Stimulated activated CD8-positive, alpha-beta memory T cell treated with anti-CD3 and anti-CD28 coated beads, Interleukin-4, amount 100 ng/mL, for 4 hours (primary cell): ENCODE measurements around the gene C9orf50.
A peak's percentile ranks its signal among the peaks of the same experiment; 100 is the strongest.
"Not testable (repeated sequence)": the region's sequence is repeated elsewhere in the genome, so short reads cannot be mapped to it uniquely, and the experiment has no call there.

ENCODE experiments used
- DNase-seq, 2 donors: peaks; one replicate each; pipeline ENCODE4 v3.0.0-alpha.2; 2020; ENCODE audit warnings: low read depth in 2 of 2, low spot score in 1 of 2

The C9orf50 gene

DNA sequence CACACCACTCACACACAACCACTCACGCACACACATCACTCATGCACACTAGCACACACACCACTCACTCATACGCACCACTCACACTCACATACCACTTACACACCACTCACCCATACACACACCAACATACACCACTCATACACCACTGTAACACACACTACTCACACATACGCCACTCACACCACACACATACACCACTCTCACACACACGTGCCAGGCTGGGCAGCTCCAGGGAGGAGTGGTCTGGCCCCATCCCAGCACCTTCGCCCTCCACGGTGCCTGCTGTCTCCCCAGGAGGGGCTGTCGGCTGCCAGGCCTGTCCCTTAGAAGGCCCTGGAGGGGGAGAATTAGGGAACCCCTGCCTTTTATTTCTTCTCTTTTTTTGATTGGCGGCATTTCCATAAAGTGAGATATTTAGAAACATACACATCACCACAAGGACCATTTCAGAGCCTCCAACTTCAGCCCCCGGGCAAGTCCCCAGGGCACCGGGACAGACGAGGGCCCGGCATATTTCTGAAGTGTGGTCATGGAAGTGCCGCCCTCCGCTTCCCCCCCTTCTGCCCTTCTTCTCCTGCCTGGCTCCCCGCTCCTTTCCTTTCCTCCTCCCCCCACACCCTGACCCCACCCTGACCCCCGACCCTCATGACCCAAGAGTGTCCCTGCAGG lies 27.3 kb upstream of the C9orf50 start:
- no peak for DNase-seq

DNA sequence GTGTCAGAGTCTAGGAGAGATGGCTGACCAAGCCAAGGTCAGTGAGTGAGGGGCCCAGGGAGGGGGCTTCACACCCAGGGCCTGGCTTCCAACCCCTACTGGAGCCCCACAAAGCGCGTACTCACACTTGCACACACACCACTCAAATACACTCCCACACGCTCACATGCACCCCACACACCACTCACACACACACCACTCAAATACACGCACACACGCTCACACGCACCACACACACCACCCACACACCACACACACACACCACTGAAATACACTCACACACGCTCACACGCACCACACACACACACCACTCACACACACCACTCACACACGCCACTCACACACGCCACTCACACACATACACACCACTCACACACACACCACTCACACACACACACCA lies 26.7 kb upstream of the C9orf50 start:
- DNase-seq: no peak

DNA sequence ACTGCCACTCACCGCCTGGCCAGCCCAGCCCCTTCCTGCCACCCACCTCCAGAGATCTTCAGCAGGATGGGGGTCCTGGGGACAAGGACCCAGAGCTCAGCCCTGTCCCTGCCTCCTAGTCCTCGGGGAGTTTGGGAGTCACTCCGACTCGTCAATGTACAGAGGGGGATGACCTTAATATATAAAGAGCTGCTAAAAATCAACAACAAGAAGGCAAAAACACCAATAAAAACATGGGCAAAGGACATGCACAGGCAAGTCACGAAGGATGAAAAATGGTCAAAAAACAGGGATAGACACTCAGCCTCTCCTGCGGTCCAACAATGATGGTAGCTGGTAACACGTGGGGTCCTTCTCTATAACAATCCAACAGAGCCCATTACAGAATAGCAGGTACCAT lies 25.8 kb upstream of the C9orf50 start:
- DNase-seq: no peak

DNA sequence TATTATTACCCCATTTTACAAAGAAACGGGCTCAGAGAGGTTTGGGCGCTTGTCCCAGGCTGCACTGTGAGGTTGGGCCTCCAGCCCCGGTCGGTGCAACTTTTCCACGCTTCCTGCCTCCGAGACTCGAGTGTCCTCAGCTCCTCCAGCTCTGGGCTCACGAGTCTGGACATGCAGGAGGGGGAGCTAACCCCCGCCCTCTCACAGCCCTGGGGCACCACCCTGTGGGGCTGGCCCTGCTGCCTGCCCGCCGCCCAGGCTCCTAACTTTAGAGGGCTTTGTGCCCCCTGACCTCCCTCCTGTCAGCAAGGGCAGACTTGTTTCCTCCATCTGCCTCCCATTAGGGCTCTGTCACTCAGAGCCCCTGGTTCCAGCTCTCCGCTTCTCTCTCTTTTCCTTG lies 25.4 kb upstream of the C9orf50 start:
- no peak for DNase-seq

DNA sequence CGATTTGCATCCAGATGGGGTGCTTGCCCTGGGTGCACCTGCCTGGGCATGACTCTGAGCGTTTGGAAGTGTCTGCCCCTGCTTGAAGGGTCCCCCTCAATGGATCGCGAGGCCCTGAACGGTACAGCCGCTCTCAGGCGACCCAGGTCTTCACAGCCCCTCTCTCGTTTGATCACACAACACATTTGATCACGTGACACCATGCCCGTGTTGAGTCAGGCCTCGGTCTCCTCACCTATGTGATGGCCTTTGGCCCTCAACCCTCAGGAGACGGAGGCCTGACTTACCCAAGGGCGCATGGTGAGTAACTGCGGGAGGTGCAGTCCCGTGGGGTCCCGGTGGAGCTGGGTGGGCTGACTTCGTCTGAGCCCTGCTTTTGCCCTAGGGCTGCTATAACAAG lies 24.0 kb upstream of the C9orf50 start:
- DNase-seq: no peak

DNA sequence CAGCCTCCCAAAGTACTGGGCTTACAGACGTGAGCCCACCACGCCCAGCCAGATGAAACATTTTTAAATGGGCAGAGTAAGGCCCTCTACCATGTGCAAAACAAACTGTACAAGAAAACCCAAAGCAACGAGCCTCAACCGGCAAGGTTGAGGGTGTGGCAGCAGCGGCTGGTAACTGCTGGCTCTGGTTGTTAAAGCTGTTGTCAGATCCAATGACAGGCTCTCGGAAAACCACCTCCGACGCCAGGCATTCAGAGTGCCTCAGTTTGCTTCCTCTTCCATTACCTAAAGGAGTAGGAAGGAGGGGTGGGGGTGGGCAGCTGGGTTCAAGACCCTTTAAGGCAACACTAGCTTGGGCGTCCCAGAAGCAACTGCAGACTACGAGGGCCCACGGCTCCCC lies 23.5 kb upstream of the C9orf50 start:
- no peak for DNase-seq

DNA sequence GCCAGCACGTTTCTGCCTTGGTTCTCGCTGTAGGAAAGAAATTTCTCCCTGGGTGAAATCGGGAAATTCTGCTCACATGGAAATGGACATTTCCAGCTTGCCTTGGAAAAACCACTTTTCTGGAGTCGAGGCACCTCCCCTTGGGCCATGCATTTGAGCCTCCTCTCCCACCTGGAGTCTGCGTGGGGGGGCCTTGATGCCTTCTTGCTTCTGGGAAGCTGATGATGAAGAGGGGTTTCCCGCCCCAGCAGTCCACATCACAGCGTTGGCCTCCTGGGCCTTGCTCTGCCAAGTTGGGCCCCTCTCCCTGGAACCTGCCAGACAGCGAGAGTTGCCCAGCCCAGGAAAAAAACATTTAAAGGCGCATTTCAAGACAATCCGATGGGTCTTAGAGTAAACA lies 22.8 kb upstream of the C9orf50 start:
- no peak for DNase-seq

DNA sequence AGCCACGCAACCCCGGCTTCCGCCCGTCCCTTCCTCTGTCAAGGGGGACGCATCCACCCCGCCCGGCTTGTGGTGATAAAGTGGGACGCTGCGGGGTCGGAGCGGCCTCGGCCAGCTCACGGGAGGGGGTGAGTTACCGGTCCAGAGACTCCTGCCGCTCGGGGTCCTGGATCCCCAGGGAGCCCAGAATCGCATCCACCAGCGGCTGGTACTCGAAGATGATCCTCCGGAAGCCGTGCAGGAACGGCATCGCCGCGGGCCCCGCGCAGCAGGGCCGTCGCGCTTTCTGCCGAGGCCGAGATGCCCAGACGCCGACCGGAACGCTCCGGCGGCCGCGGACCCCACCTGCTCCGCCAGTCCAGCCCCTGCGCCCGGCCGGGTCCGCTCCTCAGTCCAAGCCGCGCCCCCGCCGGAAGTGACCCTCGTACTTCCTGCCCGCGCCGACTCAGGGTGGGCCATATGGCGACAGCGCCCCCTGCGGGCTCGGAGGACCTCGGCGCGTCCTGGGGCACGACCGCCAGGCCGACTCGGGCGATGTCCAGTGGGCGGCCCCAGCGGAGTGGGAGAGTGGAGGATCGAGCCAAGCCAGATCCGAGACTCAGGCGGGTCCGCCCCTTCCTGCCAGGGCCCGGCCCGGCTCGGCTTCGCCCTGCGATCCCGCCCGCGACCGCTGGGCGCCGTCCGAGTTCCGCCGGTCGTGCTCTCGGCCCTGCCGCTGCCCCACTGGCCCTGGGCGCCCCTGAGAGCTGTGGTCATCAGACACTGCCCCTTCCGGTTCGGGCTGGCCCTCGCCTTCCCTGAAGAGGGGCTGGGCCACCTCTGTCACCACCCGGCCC lies 21.1 kb upstream of the C9orf50 start, which contains the start of gene ASB6:
TSS of gene ASB6 (minus strand) at position 402 of the 836 bp plus-strand sequence. CDS start at position 250, 152 bp downstream.
- DNase-seq: peak; percentile 84

DNA sequence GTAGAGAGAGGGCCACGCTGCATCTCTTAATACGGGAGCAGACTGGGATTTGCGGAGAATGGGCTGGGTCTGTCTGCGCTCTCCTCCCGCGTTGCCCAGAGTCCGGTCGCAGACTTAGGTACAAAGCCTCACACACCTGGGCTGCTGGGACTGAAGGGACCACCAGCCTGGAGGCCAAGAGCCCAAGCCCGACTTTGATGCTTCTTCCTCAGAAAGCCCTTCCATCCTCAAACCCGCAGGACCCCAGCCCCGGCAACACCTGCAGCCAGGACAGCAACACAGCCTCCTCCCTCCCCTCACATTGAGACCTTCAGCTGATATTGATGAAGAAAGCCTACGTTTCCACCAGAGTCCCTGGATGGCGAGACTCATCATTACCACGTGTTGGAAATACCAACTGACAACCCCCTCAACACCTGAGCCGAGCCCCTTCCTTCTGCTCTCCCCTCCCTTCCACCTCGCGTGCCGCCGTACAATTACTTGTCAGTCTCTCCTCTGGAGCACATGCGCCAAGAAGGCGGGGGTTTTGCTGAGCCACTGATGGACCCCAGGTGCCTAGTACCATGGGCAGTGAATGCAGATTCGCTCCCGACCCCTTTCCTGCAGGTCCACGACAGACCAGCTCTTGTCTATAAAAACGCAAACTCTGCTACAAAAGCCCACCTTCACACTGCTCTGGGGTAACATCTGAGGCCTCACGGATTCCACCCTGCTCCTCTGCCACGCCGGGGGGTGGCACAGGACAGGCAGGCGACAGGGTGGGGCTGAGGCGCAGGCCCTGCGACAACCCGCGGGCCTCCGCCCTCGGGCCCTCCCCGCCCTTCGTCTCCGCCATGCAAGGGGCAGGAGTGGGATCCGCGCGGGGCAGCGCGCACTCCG lies 20.2 kb upstream of the C9orf50 start:
- no peak for DNase-seq

DNA sequence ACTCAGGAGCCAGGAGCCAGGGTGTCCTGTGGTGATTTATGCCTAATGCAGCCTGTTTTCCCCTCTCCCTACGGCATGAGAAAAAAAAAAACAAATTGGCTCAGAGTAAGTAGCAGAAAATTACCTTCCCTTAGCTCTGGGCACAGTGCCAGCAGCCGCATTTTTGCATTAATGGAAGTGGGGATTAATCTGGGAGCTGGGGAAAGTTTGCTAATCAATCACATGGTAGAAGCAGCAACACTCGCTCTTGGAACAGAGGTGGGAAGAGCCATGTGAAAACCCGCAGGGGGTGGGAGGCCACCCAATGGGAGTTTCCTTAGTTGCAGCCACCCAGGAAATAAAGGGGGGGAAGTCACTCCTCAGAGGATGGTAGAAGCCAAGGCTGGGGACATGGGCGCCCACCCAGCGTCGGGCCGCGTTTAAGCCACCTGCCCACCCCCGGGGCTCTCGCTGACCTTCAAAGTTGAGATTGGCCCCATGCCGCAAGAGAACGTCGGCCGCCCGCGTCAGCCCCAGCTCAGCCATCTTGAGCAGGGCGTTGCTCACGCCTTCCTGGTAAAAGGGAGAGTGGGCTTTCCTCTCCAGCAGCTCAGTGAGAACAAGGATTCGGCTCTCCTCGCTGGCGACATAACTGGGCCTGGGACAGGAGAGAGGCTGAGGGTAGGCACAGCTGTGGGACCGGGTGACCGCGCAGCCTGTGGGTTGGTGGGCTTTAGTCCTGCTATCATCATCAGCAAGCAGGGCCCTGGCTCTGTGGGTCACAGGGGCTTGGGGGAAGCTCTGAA lies 19.4 kb upstream of the C9orf50 start:
- no peak for DNase-seq

DNA sequence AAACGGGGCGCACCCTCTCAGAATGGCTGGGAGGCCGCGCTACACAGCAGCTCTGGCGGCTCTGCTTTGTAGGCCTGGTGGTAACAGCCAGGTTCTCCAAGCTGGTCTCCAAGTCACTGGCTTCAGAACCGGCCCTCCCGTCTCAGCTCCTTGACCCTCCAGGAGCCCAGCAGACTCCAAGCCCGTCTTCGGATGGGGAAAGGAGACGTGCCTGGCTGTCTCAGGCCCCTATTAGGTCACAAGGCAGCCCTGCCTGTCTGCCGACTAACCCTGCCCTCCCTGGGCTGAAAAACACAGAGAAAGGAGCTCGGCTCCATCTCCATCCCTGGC lies 18.8 kb upstream of the C9orf50 start:
- no peak for DNase-seq

DNA sequence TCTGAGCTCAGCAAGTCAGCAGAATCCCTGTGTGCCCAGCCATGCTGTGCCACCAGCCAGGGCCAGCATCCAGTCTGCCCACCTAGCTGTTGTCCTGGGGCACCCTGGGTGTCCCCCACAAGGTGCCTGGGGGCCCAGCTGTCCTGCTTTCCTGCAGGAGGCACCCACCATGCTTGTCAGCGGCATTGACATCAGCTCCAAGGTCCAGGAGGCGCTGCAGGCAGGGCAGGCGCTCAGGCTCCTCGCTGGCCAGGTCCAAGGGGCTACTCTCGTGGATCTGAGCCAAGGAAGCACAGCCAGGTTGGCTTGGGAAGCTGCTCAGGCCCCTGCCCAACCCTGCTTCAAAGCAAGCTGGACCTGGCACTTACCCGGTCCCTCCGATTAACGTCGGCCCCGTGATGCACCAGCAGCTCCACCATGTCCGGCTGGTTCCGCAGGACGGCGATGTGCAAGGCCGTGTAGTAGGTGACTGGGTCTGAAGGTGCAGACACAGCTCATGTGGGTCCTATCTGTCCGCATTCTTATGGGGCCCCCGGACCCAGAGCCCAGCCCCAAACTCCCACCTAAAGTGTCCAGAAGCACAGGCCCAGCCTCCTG lies 18.2 kb upstream of the C9orf50 start:
- DNase-seq: no peak

DNA sequence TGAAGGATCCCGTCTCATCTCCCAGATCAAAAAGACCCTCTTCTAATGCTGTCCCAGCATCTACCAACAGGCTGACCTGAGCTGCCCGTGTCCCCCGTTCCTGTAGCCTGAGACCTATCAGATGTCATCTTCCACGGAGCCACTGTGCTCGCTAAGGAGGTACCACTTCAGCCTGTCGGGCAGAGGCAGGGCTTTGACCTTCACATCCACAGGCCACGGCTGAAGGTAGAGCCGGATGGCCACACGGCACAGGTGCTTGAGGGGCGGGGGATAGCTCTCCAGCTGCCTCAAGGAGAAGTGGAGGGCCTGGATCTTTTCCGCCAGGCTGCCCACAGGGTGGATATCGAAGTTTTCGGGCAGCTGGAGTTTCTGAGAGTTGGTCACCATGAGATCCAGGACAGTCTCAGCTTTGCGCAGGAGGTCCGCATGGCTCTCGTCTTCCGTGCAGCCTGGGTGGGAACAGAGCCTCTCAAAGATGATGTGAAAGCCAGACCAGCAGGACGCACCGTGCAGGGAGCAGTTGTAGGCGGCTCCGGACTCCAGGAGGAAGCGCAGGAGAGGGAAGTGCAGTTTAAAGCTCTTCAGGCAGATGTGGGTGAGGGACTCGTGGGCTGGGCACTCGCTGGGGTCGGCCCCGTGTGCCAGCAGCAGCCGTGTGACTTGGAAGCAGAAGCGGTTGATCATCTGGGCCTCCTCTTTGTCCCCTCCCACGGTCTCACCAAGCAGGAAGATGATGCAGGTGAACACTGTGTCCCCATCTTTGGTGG lies 17.0 kb upstream of the C9orf50 start:
- DNase-seq: no peak

DNA sequence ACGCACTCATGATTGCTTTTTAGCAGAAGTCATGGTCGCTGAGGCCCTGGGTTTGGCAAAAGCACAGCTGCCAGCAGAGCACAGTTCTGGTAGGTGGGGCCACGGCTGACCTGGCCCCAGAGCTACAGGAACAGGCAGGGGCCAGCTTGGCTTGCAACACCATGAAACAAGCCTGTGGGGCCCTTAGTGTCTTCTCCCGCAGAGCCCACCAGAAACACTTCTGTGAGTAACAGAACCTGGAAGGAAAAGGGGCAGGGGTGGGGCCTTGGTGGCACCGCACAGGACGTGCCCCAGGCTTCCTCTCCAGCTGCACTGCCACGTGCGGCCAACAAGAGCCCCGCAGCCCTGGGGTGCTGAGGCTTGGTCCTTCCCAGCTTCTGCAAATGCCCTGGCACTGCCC lies 16.2 kb upstream of the C9orf50 start:
- DNase-seq: no peak

DNA sequence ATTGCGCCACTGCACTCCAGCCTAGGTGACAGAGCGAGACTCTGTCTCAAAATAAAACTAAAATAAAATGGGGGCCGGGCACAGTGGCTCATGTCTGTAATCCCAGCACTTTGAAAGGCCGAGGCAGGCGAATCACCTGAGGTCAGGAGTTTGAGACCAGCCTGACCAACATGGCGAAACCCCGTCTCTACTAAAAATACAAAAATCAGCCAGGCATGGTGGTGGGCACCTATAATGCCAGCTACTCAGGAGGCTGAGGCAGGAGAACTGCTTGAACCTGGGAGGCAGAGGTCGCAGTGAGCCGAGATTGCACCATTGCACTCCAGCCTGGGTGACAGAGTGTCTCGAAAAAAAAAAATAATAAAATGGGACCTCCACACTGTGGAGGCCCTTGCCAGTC lies 15.4 kb upstream of the C9orf50 start:
- not testable (repeated sequence) for DNase-seq

DNA sequence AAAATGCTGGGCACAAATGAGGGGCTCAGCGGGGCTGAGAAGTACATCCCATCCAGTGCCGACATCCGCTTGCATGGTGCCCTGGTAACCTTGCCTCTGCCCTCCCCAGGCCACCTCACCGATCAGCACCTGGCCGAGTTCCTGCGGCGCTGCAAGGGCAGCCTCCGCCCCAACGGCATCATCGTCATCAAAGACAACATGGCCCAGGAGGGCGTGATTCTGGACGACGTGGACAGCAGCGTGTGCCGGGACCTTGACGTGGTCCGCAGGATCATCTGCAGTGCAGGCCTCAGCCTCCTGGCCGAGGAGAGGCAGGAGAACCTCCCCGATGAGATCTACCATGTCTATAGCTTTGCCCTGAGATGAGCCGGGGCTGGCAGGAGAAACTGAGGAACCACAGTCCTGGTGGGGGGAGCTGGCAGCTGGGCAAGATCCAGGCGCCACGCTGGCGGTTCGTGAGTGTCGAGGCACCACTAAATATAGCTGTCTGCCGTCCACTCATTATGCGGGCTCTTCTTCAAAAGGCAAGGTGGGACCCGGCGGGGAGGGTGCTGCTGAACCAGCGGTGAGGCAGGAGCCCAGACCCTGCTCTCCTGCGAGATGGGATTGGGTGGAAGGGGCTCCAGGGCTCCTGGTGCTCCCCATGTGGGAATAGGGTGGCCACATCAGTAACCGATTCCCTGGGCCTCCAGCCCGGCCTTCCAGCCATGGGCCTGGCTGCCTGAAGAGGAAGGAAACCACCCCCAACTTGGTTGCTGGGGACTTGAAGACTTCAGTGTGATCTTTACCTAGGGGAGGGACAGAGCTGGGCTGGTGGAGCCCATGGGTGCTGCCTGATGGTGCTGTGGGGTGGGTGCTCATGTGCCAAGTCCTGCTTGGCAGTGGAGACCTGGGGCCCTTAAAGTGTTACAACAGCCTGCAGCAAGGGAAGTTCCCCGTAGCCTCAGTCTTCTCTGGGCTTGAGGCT lies 14.5 kb upstream of the C9orf50 start:
- DNase-seq: no peak

DNA sequence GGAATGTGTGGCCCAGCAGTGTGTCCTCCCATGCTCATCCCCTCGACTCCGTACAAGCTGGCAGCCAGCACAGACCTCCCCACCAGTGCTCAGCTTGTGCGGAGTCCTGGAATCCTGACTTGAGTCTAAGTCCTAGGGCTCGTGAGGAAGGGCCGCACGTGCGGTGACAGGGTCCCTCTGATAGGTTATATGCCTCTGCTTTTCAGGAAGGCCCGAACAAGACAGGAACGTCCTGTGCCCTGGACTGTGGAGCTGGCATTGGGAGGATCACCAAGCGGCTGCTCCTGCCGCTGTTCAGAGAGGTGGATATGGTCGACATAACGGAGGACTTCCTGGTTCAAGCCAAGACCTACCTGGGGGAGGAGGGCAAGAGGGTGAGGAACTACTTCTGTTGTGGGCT lies 12.9 kb upstream of the C9orf50 start:
- DNase-seq: no peak

DNA sequence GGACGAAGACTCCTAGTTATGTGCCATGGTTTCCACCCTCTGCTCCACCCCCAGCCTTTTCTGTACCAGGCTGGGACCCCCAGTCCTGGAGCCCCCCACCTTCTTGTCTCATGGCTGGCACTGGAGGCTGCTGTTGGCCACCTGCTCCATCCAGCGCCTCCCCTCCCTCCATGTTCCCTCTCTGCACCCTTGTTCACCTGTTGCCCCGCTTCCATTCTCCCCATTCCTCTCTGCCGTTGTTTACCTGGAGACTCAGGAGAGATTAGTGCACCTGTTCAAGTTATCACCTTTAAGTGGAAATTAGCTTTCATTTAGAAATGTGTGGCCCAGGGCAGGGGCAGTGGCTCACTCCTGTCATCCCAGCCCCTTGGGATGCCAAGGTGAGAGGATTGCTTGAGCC lies 12.3 kb upstream of the C9orf50 start:
- DNase-seq: no peak

DNA sequence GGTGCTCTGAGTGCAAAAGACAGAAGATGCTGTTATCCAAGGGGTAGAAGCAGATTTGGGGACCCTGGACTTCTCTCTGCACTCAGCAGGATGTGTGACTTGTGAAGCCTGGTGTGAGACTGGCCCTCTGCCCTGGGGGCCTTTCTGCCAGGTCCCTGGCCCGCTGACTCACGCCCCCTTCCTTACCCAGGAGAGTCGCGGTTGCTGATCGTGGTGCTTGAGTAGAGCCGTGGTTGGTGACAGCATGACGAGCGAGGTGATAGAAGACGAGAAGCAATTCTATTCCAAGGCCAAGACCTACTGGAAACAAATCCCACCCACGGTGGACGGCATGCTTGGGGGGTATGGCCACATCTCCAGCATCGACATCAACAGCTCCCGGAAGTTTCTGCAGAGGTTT lies 11.6 kb upstream of the C9orf50 start:
- DNase-seq: no peak
